GM21723 (cell line): ENCODE results near the gene PLEKHA7.

Experiments used
- ATAC-seq: cut with Tn5 transposase; IDR thresholded peaks from one replicate; pipeline ENCODE4 v1.9.1; 2021; ENCODE audit warnings: mild to moderate bottlenecking, moderate library complexity; ENCODE audit not compliant: unreplicated experiment

Gene PLEKHA7

DNA sequence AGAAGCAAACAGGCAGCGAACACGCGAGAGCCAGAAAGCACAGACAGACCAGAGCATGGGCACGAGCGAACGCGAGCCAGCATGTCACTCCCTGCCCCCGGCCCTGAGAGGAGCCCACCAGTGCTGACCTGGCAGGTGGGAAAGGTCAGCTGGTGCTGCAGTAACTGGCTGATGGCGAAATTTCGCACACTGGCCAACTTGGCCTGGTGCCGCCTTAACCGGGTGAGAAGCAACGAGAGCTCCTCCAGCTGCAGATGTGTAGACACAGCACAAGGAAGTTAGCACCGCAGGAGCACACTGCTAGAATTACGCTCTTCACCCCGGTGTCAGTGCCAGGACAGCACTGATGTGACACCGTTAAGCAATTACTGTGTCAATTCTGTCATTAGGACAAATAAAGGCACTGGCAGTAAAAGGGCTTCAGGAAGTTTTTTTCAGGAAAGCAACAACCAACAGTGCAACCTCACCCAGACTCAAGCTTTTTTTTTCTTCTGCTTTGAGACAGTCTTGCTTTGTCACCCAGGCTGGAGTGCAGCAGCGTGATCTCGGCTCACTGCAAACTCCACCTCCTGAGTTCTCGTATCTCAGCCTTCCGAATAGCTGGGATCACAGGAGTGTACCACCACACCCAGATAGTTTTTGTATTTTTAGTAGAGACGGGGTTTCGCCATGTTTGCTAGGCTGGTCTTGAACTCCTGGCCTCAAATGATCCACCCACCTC lies 199.0 kb downstream of the PLEKHA7 start:
- no peak for ATAC-seq

DNA sequence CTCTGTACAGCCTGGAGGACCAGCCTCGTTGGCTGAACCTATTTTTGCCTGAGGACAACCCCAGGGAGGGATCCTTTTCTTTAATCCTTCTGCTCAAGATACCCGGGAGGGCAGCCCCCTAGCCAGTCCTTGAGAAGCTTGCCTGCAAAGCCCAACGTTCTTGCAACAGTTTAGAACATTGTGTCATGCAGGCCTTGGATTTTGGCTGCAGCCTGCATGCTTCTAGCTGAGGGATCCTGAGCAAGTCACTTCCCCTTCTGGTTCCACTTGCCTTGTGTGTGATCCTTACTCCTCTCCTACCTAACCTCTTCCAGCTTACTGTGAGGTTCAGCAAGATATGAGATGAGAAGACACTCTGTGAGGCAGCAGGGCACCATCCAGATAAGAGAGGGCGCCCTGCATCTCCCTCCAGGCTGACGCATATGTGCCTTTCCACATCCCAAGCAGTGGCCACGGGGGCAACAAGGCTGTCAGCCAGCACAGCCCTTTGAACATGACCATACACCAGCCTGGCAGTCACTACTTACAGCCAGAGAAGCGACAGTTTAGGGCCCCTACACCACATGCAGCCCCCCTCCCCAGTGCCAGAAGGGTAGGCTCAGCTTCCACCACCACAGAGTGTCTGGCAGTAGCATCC lies 199.7 kb downstream of the PLEKHA7 start:
- no peak for ATAC-seq

DNA sequence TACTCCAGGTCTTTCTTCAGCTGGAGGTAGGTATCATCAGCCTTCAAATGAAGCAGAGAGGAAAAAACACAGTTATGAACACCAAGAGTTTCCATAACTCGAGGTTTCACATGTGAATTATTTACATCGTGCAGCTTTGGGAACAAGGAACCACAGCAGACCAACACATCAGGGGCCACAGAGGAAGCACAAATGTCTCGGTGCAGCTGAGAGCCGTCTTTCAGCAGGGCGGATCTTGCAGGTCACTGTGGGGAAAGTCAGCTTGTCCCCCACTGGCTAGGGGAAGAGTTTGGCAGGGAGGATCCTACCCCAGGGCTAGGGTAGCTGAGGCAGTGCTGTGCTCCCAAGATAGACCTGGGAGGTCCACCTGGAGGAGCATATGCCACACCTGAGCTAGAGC lies 201.1 kb downstream of the PLEKHA7 start:
- no peak for ATAC-seq

DNA sequence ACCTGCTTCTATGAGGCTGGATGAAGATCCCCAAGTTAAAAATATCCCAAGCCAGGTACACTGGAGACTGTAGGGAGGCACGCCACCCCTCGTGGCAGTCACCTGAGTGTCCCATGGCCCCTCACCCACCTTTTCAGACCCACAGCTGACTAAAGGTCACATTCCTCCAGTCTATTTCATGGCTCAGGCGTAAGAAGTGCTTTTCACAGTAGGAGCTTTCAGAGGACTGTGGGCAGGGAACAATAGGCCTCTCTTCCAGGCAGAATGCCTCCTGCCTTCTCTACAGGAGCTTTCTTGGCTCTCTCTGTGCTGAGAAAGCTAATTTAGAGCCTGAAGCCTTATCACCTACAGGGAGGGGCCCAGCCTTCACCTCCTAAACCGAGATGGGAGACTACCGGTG lies 201.9 kb downstream of the PLEKHA7 start:
- ATAC-seq = no peak

DNA sequence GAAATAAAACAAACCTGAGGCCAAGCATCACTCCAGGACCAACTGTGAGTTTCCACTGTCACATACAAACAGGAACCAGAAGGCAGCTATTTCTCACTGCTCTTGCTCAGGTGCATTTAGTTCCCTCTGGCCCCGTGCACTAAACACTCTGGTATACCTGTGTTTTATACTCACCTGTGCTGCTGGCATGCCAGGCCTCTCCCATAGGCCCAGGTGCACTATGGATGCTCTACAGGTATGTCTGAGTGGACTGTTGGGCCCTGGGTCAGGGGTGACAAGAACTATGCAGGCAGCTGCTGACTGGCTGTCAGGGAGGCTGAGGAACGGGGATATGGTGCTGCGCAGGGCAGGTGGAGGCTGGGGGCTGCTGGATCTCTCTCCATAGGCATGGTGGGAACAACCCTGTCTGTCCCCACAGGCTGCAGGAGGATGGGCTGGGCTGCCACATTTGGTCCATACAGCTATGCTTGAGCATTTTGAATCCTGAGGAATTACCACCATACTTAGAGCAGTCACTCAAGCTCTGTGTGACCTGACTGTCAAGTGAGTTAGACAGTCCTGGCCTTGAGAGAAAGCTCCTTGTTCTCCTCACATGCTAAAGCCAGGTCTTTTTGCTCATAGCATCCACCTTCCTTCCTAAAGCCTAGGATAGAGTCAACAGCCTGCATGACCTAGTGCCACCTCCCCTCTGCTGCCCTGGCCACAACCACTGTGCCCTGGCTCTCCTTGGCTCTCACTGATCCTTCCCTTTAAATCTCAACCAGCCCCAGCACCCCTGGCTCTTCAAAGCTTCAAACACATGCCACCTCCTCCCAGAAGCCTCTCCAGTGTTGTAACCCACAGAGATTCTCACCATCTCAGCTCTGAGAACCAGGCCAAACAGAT lies 202.8 kb downstream of the PLEKHA7 start:
- no peak for ATAC-seq

GRCh38 chr11:16809886-16810668 lies 204.1 kb downstream of the PLEKHA7 start:
- no peak for ATAC-seq

DNA sequence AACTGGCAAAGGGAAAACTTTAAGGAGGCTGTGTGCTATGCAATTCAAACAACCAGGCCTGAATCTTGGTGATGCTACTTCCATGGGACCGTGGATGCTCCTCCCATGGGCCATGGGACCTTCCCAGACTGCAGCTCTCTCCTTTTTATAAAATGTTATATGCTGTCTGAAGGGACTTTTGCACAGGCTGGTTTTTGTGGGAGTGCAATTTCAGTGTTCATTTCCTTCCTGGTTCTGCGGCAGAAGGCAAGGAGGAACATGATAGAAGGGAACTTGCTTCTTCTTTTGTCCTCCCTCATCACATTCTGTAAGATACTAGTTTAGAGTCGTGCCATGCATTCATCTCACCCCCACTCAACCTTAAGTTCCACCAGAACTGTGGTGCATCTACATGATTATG lies 206.9 kb downstream of the PLEKHA7 start:
- no peak for ATAC-seq

DNA sequence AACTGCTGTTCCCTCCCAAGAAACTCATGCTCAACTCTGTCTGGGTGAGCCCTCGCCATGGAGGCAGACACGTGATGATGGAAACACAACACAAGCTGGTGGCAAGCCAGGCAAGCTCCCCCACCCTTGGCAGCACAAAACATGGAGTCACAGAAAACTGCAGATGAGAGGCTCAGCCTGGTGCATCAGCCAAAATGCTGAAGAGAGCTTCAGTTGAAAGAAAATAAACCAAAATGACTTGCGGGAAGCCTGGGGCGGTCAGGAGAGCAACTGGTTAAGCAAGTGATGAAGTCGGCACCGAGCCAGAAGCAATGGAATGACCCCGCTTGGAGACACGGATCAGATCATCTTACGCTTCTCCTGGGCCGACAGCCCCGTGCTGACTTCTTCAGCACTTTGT lies 207.4 kb downstream of the PLEKHA7 start:
- ATAC-seq = no peak

DNA sequence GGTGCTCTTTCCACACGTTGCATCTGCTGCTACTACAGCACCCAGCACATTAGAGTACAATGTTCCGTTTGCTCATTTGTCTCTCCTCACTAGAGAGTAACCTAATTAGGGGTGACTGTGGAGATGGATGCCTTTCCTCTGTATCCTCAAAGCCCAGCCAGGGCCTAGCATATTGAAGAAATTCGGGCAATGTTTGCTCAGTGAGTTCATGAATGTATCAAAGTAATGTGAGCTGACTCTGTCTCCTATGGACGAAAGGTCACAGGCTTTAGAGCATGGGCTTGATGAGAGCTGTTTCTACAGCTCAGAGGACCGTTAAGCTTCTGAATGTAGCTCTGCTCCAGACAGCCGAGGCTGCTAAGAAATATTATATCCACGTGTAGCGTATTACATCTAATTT lies 208.3 kb downstream of the PLEKHA7 start:
- no peak for ATAC-seq

- ATAC-seq = no peak
Observed at GRCh38 chr11:16804104-16804947, 209.9 kb downstream of the PLEKHA7 start.

GRCh38 chr11:16801288-16801980 lies 212.8 kb downstream of the PLEKHA7 start:
- no peak for ATAC-seq

GRCh38 chr11:16800382-16800781 lies 213.8 kb downstream of the PLEKHA7 start:
- ATAC-seq = no peak

- no peak for ATAC-seq
Observed at GRCh38 chr11:16799890-16800289, 214.3 kb downstream of the PLEKHA7 start.

GRCh38 chr11:16799221-16799620 lies 215.0 kb downstream of the PLEKHA7 start:
- ATAC-seq = no peak

DNA sequence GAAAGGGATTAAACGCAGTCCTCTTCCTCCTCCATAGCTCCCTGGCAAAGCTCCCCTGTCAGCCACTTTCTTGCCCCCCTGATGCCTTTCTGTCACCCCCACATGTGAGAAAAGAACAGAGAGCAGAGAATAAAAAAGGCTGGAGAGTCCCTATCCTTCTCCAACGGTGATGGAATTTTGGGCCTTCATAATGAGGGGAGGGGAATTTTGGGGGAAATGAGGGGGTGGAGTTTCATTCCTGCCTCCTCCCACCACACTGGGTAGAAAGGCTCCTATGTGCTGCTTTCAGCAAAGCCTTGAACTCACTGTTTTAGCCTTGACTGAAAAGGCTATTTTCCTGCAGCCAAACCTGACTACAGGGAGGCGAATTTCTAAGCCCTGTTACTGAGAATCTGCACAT lies 216.4 kb downstream of the PLEKHA7 start:
- ATAC-seq = no peak

- no peak for ATAC-seq
Observed at GRCh38 chr11:16796311-16796710, 217.9 kb downstream of the PLEKHA7 start.

- no peak for ATAC-seq
Observed at GRCh38 chr11:16795146-16795545, 219.1 kb downstream of the PLEKHA7 start.

GRCh38 chr11:16794047-16794818 lies 220.0 kb downstream of the PLEKHA7 start:
- ATAC-seq = no peak

GRCh38 chr11:16793511-16793910 lies 220.7 kb downstream of the PLEKHA7 start:
- no peak for ATAC-seq
